ENCODE data around the gene ZNF296. TPM values are rescaled to one million over a fixed set of nuclear protein-coding genes. Genes with fewer than 3 reads are reported as not detected.

Gene ZNF296
- total RNA-seq, 1 experiment from 2014 or later: 9.2 TPM

- DNase-seq (ENCODE audit: low read depth, low spot score): no peak
- H3K27me3 ChIP-seq (ENCODE audit: insufficient read depth, low read length): no peaks in the 10 kb centered on the region
- no TSS peak for BruUV-seq (replicated peaks)
- ChIA-PET RAD21 (ENCODE audit: low non-redundant PET in 1 of 2, low total read pairs in 2 of 2, uncharacterized antibody in 2 of 2, unreplicated experiment in 2 of 2) (no interaction called here), POLR2A (interaction anchor here (1.0 kb wide), 1 partner anchor 10 kb away, joined by 3 read pairs; no protein-coding TSS in a partner anchor), CTCF (no interaction called here)
- peaks cover 3 to 18% of the 10 kb centered on the region in 2 experiments; a peak in 3 of 4 replicates for H3K4me1 ChIP-seq (ENCODE audit: control insufficient read depth in 1 of 2, insufficient read depth in 2 of 2, low read length in 2 of 2)
- H3K9me3 ChIP-seq (ENCODE audit: control insufficient read depth in 1 of 2, insufficient read depth in 1 of 2, low read depth in 1 of 2, low read length in 2 of 2): no peaks in the 10 kb centered on the region
- no peak overlapping the region for H3K27ac ChIP-seq (ENCODE audit: low read depth, low read length)
- no peak overlapping the region for H3K4me2 ChIP-seq (ENCODE audit: low read length)
- no peaks in the 10 kb centered on the region for H3K36me3 ChIP-seq (ENCODE audit: control insufficient read depth in 1 of 2, insufficient read depth in 2 of 2, low read length in 2 of 2)
- H3K9me2 ChIP-seq (ENCODE audit: insufficient read depth): no peaks in the 10 kb centered on the region
- no peaks in the 10 kb centered on the region; the same call in 1 of the 2 replicates for H4K20me1 ChIP-seq (ENCODE audit: insufficient read depth)
- no peak overlapping the region for H3K4me3 ChIP-seq (replicated peaks in 1 of 2; ENCODE audit: low read depth in 1 of 2, low read length in 2 of 2)
- TF ChIP-seq RAD21 (IDR thresholded peaks at IDR 0.05; ENCODE audit: low read depth) (no peak), CBX3 (IDR thresholded peaks at IDR 0.05; ENCODE audit: low read depth) (no peak), SIN3A (IDR thresholded peaks at IDR 0.05; ENCODE audit: low read depth) (no peak), SP1 (IDR thresholded peaks at IDR 0.05; ENCODE audit: low read depth) (no peak), ATF3 (IDR thresholded peaks at IDR 0.05) (no peak), YY1 (IDR thresholded peaks at IDR 0.05; ENCODE audit: extremely low read depth, insufficient replicate concordance, low read depth, low read length) (no peak), JUND (IDR thresholded peaks at IDR 0.05) (no peak), CTCF (IDR thresholded peaks at IDR 0.05 in 2 of 3, conservative IDR thresholded peaks at IDR 0.05 in 1 of 3; ENCODE audit: borderline replicate concordance in 1 of 3, insufficient read depth in 1 of 3, low read depth in 2 of 3, low read length in 2 of 3) (no peak), POLR2A (IDR thresholded peaks at IDR 0.05; ENCODE audit: borderline replicate concordance, extremely low read depth, insufficient read depth, insufficient read length) (no peak), EZH2phosphoT487 (IDR thresholded peaks at IDR 0.05; ENCODE audit: borderline replicate concordance) (no peak), ZNF274 (IDR thresholded peaks at IDR 0.05; ENCODE audit: low read depth, low read length) (no peak), CEBPB (IDR thresholded peaks at IDR 0.05; ENCODE audit: low read depth) (no peak), TCF7L2 (IDR thresholded peaks at IDR 0.05; ENCODE audit: borderline replicate concordance, extremely low read depth, insufficient read depth, insufficient read length) (no peak), POLR2AphosphoS5 (IDR thresholded peaks at IDR 0.05; ENCODE audit: low read depth, low read length) (no peak)
- ATAC-seq: no peak
- peaks cover 91% of the 10 kb centered on the region for H3K79me2 ChIP-seq (ENCODE audit: insufficient read depth, low read length)
- no peak overlapping the region for H3K9ac ChIP-seq (ENCODE audit: low read length)
- intact Hi-C loops (cut with micrococcal nuclease): no loop called here
- no peak overlapping the region for H2AFZ ChIP-seq (ENCODE audit: low read depth, low read length, poor library complexity, severe bottlenecking)
Measured at GRCh38 chr19:45101806-45102205, 25.5 kb upstream of the ZNF296 start.

All from HCT116 (cell line).